Hematopoietic multipotent progenitor cell treated with erythropoietin and hydrocortisone succinate and interleukin-3 and kit ligand, for 8 days (in vitro differentiated cells): Measurements from ENCODE around the gene ASB3.
"Not testable (repeated sequence)": the region's sequence is repeated elsewhere in the genome, so short reads cannot be mapped to it uniquely, and the experiment has no call there.

Source experiments
- DNase-seq: peaks from one replicate; pipeline ENCODE4 v3.0.0-alpha.2; 2015

ASB3 gene

DNA sequence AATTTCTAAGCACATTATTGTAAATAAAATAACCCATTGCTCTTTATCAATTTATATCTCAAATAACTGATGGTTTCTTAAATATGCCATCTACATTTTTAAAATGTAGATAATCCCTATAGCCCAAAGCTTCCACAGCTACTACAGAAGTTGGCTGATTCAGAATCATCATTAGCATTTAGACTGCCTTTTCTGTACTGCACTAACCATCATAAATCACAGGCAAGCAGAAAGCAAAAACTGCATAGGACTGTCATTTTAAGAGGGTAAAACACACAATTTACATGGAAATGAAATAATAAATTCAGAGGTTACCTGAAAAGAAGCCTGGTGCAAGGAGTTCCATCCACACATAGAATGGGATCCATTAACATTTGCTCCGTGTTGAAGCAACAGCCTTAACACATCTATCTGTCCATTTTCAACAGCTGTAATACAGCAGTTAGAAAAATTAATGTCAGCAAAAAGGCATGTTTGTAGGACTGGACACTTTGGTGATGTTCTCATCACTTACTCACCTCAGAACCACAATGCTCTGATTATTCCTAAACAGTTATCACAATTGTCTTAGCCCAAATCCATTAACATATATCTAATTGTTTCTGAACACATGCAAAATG is 57.5 kb downstream of the ASB3 start:
- no peak for DNase-seq

- no peak for DNase-seq
Measured at GRCh38 chr2:53727921-53728320, 58.8 kb downstream of the ASB3 start.

DNA sequence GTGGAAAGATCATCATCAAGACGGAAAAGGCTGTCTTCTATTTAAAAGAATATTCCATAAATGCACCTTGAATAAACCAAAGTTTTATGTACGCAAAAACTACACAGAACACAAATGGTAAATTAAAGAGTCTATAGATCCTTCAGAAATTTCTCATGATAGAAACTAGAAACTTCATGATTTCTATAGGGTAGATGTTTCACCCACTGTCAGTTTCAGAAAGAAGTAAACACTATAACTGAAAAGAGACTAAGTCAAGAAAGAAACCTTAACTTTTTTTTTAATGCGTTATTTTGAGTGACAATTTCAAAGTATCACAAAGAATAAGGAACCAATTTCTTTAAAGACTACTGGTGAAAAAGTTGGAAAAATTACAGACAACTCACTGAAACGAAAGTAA is 61.1 kb downstream of the ASB3 start:
- DNase-seq: no peak

DNA sequence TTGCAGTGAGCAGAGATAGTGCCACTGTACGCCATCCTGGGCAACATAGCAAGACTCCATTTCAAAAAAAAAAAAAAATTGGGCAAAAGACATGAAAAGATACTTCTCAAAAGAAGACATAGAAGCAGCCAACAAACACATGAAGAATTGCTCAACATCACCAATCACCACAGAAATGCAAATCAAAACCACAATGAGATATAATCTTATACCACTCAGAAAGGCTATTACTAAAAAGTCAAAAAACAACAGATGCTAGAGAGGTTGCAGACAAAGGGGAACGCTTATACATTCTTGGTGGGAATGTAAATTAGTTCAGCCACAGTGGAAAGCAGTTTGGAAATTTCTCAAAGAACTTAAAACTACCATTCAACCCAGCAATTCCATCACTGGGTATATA is 62.2 kb downstream of the ASB3 start:
- no peak for DNase-seq

DNA sequence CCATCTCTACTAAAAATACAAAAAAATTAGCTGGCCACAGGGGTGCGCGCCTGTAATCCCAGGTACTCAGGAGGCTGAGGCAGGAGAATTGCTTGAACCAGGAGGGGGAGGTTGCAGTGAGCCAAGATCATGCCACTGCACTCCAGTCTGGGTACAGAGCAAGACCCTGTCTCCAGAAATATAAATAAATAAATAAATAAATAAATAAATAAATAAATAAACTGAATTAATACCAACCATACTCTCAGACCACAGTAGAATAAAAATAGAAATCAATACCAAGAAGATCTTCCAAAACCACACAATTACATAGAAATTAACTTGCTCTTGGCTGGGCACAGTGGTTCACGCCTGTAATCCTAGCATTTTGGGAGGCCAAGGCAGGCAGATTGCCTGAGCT is 65.8 kb downstream of the ASB3 start:
- not testable (repeated sequence) for DNase-seq

- peak; percentile 35 for DNase-seq
Measured at GRCh38 chr2:53715568-53715967, 71.2 kb downstream of the ASB3 start.

DNA sequence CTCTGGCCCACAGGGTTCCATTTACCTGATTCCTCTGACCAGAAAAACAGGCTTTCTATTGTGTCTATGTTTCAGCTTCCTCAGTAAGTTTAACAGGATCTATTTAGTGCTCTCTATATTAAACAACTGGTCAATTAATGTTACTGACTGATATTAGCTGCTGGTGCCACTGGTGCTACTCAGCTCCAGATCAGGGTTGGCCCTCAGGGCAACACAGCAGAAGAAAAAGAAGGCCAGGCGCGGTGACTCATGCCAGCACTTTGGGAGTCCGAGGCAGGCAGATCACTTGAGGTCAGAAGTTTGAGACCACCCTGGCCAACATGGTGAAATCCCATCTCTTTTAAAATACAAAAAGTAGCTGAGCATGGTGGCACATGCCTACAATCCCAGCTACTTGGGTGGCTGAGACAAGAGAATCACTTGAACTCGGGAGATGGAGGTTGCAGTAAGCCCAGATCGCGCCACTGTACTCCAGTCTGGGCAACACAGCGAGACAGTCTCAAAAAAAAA is 75.4 kb downstream of the ASB3 start:
- DNase-seq: no peak

DNA sequence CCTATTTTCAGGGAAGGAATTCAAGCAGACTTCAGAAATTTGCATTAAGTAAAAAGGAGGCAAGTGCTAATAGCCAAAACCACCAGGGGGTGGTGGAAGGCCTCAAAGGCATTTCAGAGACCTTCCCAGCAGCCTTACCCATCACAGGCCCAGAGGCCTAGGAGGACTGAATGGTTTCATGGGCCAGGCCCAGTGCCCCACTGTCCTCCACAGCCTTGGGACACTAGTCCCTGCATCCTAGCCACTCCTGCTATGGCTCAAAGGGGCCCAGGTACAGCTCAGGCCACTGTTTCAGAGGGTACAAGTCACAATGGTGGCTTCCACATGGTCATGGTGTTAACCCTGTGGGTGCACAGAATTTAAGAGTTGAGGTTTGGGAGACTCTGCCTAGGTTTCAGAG is 77.8 kb downstream of the ASB3 start:
- no peak for DNase-seq

GRCh38 chr2:53701221-53701620 is 85.5 kb downstream of the ASB3 start:
- DNase-seq: peak; percentile 63

DNA sequence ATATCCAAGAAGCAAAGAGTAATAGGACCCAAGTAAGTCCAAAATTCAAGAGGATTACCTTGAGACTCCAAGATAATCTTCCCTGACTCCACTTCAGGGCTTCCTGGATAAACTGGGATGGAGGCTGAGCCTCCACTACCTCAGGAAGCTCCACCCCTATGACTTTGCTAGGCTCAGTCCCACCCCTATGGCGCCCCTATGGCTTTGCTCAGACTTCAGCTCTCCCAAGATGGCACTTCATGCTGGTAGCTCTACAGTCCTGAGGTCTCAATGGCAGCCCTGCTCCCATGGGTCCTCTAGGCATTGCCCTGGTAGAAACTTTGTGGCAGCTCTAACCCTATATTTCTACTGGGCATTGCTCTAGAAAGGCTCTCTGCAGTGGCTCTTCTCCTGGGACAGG is 89.1 kb downstream of the ASB3 start:
- no peak for DNase-seq

GRCh38 chr2:53697092-53697491 is 89.7 kb downstream of the ASB3 start:
- no peak for DNase-seq

DNA sequence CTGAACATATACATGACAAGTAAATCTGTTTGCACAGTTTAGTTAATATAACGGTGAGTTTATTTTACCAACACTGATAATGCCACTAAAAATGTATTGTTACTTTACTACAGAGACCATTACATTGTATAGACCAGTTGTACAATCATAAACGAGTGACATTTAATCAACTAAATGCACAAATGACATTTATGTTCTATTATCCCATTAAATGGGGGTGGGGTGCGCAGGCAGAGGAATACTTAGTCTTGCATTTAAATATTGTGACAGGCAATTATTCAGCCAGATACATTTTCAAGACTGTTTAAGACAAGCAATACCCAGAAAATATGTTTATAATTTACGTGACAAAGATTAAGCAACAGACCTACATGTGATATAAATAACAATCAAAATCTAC is 91.2 kb downstream of the ASB3 start:
- no peak for DNase-seq

- no peak for DNase-seq
Measured at GRCh38 chr2:53694096-53694771, 92.5 kb downstream of the ASB3 start.

DNA sequence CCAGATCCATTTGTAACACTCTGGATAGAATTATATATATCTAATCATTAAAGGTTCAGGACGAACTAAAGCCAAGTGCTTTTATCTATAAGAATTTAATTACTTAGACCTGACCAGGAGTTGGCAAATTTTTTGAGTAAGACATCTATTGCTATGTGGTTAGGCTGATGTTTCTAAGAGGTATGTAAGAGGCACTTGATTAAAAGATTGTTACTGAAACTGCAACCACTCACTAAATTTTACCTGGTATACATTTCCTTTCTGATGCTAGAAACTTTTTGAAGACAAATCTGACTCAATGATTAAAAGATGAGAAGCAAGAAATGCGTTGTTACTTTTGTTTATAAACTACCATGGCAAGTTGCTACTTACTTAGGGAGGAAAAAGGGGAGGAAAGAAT is 95.9 kb downstream of the ASB3 start:
- no peak for DNase-seq

- peak; percentile 14 for DNase-seq
Measured at GRCh38 chr2:53672881-53673522, 113.8 kb downstream of the ASB3 start.

DNA sequence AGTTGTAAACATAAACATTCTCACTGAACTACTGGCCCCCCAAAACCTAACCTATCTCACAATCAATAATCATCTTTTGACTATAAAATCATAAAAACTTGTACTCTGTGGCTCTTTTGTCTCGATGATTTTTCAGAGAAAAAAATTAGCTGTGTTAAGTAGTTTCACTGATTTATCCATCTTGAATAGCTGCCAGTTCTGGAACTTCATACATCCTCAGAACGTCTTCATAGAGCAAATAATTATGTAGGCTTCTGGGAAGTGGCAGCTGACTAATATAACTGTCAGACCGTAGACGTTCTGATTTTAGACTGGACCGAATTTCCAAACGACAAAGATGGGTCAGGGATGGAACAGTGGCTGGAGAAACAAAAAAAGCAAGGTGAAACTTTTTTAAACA is 116.4 kb downstream of the ASB3 start:
- no peak for DNase-seq

DNA sequence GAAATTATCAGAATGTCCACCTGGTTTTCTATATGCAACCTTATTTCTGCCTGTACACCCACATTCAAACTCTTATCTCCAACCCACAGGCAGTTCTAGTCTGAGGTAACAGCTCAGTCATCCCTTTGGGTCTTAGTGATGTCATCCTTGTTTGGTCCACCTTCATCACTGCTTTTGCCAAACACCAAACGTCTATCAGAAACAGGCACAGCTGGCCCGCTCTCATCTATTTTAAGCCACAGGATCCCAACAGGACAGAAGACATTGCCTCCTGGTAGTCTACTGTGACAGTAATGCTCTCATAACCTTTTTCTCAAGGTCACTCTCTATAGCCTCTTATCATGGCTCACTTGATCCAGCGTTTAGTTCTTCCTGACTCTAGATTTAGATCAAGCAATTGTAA is 118.1 kb downstream of the ASB3 start:
- DNase-seq: peak; percentile 96

GRCh38 chr2:53667130-53667529 is 119.6 kb downstream of the ASB3 start:
- not testable (repeated sequence) for DNase-seq

- DNase-seq: no peak
Measured at GRCh38 chr2:53660886-53661285, 125.9 kb downstream of the ASB3 start.

- not testable (repeated sequence) for DNase-seq
Measured at GRCh38 chr2:53658474-53658873, 128.3 kb downstream of the ASB3 start.

- DNase-seq: no peak
Measured at GRCh38 chr2:53655256-53655655, 131.5 kb downstream of the ASB3 start.

DNA sequence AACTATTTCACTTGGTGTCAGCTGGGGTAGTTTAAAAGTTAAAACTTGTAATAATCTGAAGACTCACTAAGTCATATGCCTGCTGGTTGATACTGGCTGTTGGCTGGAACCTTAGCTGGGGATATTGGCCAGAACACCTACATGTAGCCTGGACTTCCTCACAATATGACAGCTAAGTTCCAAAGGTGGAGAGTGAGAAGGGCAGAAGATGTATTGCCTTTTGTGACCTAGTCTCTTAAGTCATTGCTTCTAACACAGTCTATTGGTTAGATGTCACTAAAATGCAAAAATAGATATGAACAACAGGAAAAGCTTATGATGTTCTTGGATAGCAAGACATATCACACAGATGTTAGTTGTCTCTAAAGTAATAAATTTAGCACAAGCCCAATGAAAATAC is 132.4 kb downstream of the ASB3 start:
- DNase-seq: no peak

- DNase-seq: no peak
Measured at GRCh38 chr2:53652131-53652530, 134.6 kb downstream of the ASB3 start.

DNA sequence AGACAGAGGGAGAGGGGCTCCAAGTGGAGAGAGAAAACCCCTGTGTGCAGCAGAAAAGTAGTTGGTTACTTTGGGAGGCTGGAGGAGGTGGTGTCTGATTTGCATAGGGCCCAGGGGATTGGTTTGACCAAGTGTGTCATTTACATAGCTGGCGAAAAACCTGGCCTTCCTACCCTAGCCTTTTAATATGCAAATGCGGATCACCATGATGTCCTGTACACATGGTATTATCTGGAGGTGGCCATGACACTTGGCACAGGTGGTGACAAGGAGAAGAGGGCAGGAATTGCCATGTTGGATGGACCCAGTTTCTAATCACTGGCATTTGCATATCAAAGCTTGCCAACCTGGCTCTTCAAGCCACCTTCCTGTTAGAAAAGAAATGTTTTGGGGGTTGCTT is 140.0 kb downstream of the ASB3 start:
- DNase-seq: no peak
